Astrocyte (in vitro differentiated cells and primary cell): ENCODE measurements around the gene ACOD1.

Experiments used
- EZH2 ChIP-seq: IDR thresholded peaks from 2 replicates; pipeline ENCODE4 v1.6.1; 2012; ENCODE audit warnings: mild to moderate bottlenecking, low read length, inconsistent platforms; ENCODE audit not compliant: insufficient read depth
- TF ChIP-seq, protein P1 (sequence below): IDR thresholded peaks from 2 replicates; pipeline ENCODE4 v1.5.1; 2011; ENCODE audit warnings: low read depth, mild to moderate bottlenecking, inconsistent platforms, low read length, moderate library complexity; ENCODE audit not compliant: insufficient read depth

DNA sequence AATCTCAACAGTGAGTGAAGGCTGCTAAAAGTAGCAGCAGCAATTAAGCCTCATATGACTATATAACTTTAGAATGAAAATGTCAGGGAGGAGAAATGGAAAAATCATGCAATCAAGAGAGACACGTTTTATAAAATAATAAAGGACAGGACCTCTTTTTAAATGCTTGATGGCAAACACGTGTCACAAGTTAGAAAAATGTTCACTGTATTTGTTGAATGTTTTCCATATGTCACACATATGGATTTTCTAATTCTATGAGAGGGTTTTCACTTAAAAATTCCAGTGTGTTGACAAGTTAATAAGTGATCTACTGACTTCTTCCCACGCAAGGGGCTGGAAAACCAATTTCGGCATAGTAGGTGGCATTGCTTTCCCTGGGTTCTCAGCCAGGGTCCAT, 34.4 kb upstream of the ACOD1 start:
- no peak for TF ChIP-seq EZH2
- TF ChIP-seq, protein P1, sequence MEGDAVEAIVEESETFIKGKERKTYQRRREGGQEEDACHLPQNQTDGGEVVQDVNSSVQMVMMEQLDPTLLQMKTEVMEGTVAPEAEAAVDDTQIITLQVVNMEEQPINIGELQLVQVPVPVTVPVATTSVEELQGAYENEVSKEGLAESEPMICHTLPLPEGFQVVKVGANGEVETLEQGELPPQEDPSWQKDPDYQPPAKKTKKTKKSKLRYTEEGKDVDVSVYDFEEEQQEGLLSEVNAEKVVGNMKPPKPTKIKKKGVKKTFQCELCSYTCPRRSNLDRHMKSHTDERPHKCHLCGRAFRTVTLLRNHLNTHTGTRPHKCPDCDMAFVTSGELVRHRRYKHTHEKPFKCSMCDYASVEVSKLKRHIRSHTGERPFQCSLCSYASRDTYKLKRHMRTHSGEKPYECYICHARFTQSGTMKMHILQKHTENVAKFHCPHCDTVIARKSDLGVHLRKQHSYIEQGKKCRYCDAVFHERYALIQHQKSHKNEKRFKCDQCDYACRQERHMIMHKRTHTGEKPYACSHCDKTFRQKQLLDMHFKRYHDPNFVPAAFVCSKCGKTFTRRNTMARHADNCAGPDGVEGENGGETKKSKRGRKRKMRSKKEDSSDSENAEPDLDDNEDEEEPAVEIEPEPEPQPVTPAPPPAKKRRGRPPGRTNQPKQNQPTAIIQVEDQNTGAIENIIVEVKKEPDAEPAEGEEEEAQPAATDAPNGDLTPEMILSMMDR = no peak
